ENCODE data around the gene ABCD2. TPM values are rescaled to one million over a fixed set of nuclear protein-coding genes. Genes with fewer than 3 reads are reported as not detected.

Gene ABCD2
- total and polyA plus RNA-seq, 2 of the 4 experiments (the other 2 are of a cell fraction) = not detected

- Histone ChIP-seq H3K27me3 (ENCODE audit: control insufficient read depth, insufficient read depth, low read length) (no peaks in the 10 kb centered on the region), H3K4me2 (ENCODE audit: low read depth, low read length) (no peak overlapping the region), H3K27ac (ENCODE audit: insufficient read depth, low read length) (no peak overlapping the region), H3K79me1 (ENCODE audit: low read depth in 1 of 2, low read length in 2 of 2) (no peaks in the 10 kb centered on the region), H3K9ac (ENCODE audit: low read depth, low read length) (no peak overlapping the region), H3K14ac (replicated peaks; ENCODE audit: low read depth, low read length) (no peak overlapping the region), H2AK5ac (ENCODE audit: low read depth, low read length) (no peak overlapping the region), H3K36me3 (ENCODE audit: control insufficient read depth, insufficient read depth, low read length) (no peaks in the 10 kb centered on the region), H4K8ac (ENCODE audit: low read depth in 2 of 2, low read length in 2 of 2) (no peak overlapping the region), H4K20me1 (ENCODE audit: insufficient read depth, low read length) (no peaks in the 10 kb centered on the region), H3K9me3 (ENCODE audit: control insufficient read depth, insufficient read depth, low read length) (no peaks in the 10 kb centered on the region), H3K18ac (ENCODE audit: low read depth, low read length) (no peak overlapping the region), H3K23ac (ENCODE audit: low read depth, low read length) (no peak overlapping the region), H2BK15ac (ENCODE audit: low read depth, low read length) (no peak overlapping the region), H3K9me1 (ENCODE audit: insufficient read depth, low read length) (no peaks in the 10 kb centered on the region), H4K91ac (ENCODE audit: insufficient read depth, low read depth, low read length) (no peak overlapping the region), H2BK120ac (ENCODE audit: low read depth, low read length) (no peak overlapping the region), H2BK5ac (ENCODE audit: low read depth, low read length, poor library complexity, severe bottlenecking) (no peak overlapping the region), H2AFZ (replicated peaks; ENCODE audit: low read length, poor library complexity) (no peak overlapping the region), H4K5ac (ENCODE audit: low read depth, low read length) (no peak overlapping the region), H3K4ac (ENCODE audit: low read depth, low read length) (no peak overlapping the region), H3K56ac (ENCODE audit: extremely low read depth, insufficient read depth, low read length) (no peak overlapping the region), H2BK20ac (ENCODE audit: low read depth, low read length) (no peak overlapping the region), H3K4me1 (ENCODE audit: control insufficient read depth, insufficient read depth, low read length) (no peaks in the 10 kb centered on the region), H2AK9ac (replicated peaks; ENCODE audit: low read depth, low read length, poor library complexity) (no peak overlapping the region), H3K4me3 (ENCODE audit: insufficient read depth, low read depth, low read length) (no peak overlapping the region)
- no TSS peak for BruUV-seq (replicated peaks)
- dilution Hi-C loops (cut with HindIII; ENCODE audit: low sequenced_read_pairs, unreplicated experiment) = no loop called here
- intact Hi-C loops (cut with micrococcal nuclease) = no loop called here
- in situ Hi-C loops (cut with MboI; ENCODE audit: low sequenced_read_pairs) = no loop called here
- no peak for DNase-seq
- ATAC-seq (ENCODE audit: low read depth) = no peak
- ChIA-PET CTCF (no interaction called here), POLR2A (ENCODE audit: unreplicated experiment) (no interaction called here)
- TF ChIP-seq NFE2L2 (IDR thresholded peaks at IDR 0.05; ENCODE audit: low read depth, low read length) = no peak
- no peak for TF ChIP-seq POLR2A (IDR thresholded peaks at IDR 0.05; ENCODE audit: low read depth, low read length)
- TF ChIP-seq RCOR1 (IDR thresholded peaks at IDR 0.05; ENCODE audit: insufficient replicate concordance, low read length) = no peak
- TF ChIP-seq MAFK (IDR thresholded peaks at IDR 0.05; ENCODE audit: low read depth, low read length) = no peak
- no peak for TF ChIP-seq MAZ (IDR thresholded peaks at IDR 0.05; ENCODE audit: borderline replicate concordance, low read depth, low read length)
- no peak for TF ChIP-seq SMC3 (IDR thresholded peaks at IDR 0.05; ENCODE audit: low read depth, low read length)
- TF ChIP-seq FOS (IDR thresholded peaks at IDR 0.05; ENCODE audit: low read depth, low read length) = no peak
- TF ChIP-seq ELK1 (IDR thresholded peaks at IDR 0.05; ENCODE audit: borderline replicate concordance, low read depth, low read length) = no peak
- no peak for TF ChIP-seq MXI1 (IDR thresholded peaks at IDR 0.05; ENCODE audit: borderline replicate concordance, low read depth, low read length)
- no peak for TF ChIP-seq BHLHE40 (IDR thresholded peaks at IDR 0.05; ENCODE audit: low read depth, low read length)
- no peak for TF ChIP-seq CTCF (conservative IDR thresholded peaks at IDR 0.05; ENCODE audit: low read depth, low read length)
These were observed 27.3 kb downstream of the ABCD2 start for GRCh38 chr12:39592295-39592694.
